OCI-LY7 (cell line): Measurements from ENCODE around the gene NAA38. TPM values are rescaled to one million over a fixed set of nuclear protein-coding genes. Genes with fewer than 3 reads are reported as not detected.

Experiments used
- BruUV-seq: library from RNA; stranded (reverse); fragments of 400-500 nt; replicated peaks from 2 replicates; lab custom pipeline; 2021; lab: Mats Ljungman, UMichigan
- CTCF ChIA-PET: fragments of 300-600 bp; sonication (Branson Sonifier 250); formaldehyde crosslinking; loops from one replicate; lab custom pipeline; 2022; ENCODE audit warnings: antibody characterized with exemption; ENCODE audit not compliant: unreplicated experiment; lab: Charles Lee
- POLR2A ChIA-PET: fragments of 300-600 bp; sonication (Branson Sonifier 250); formaldehyde crosslinking; loops from one replicate; lab custom pipeline; 2022; ENCODE audit warnings: antibody characterized with exemption; lab: Charles Lee
- DNase-seq: peaks from one replicate; pipeline ENCODE4 v3.0.0-alpha.2; 2015; ENCODE audit warnings: low spot score
- H2AFZ ChIP-seq: fragments of 200-600 bp; sonication (generic), shearing (Covaris generic); 2 replicates; pipeline ENCODE4 v1.6.1; 2014; ENCODE audit warnings: mild to moderate bottlenecking, antibody characterized with exemption, low read length, moderate library complexity
- H3K27ac ChIP-seq: fragments of 200-600 bp; sonication (generic); 2 replicates; pipeline ENCODE4 v1.5.1; 2014; ENCODE audit warnings: mixed run types, low read depth, mild to moderate bottlenecking, moderate library complexity, low read length, inconsistent platforms; ENCODE audit not compliant: poor library complexity, severe bottlenecking
- H3K36me3 ChIP-seq: fragments of 200-600 bp; sonication (generic); 2 replicates; pipeline ENCODE4 v1.6.1; 2014; ENCODE audit warnings: mild to moderate bottlenecking, antibody characterized with exemption, low read length, moderate library complexity, mixed read lengths; ENCODE audit not compliant: insufficient read depth
- H3K4me1 ChIP-seq: fragments of 200-600 bp; sonication (generic); 2 replicates; pipeline ENCODE4 v1.5.1; 2014; ENCODE audit warnings: mild to moderate bottlenecking, low read length; ENCODE audit not compliant: insufficient read depth, poor library complexity, severe bottlenecking
- H3K4me2 ChIP-seq: fragments of 200-600 bp; sonication (generic); 2 replicates; pipeline ENCODE4 v1.6.1; 2014; ENCODE audit warnings: mild to moderate bottlenecking, low read length
- H3K4me3 ChIP-seq: fragments of 200-600 bp; sonication (generic); 2 replicates; pipeline ENCODE4 v1.5.1; 2014; ENCODE audit warnings: mild to moderate bottlenecking, low read depth, low read length; ENCODE audit not compliant: poor library complexity, severe bottlenecking
- H3K79me2 ChIP-seq: fragments of 200-600 bp; sonication (generic); 2 replicates; pipeline ENCODE4 v1.6.1; 2016; ENCODE audit warnings: low read depth, mild to moderate bottlenecking, low read length, moderate library complexity, mixed read lengths; ENCODE audit not compliant: insufficient read depth
- H3K9me2 ChIP-seq: fragments of 200-600 bp; sonication (generic); 2 replicates; pipeline ENCODE4 v1.6.1; 2016; ENCODE audit warnings: mild to moderate bottlenecking, low read length, mixed read lengths; ENCODE audit not compliant: insufficient read depth
- H3K9me3 ChIP-seq: fragments of 200-600 bp; sonication (generic); 2 replicates; pipeline ENCODE4 v1.6.1; 2014; ENCODE audit warnings: mild to moderate bottlenecking, mixed run types, low read length, mixed read lengths
- H4K20me1 ChIP-seq: fragments of 200-600 bp; sonication (generic); 2 replicates; pipeline ENCODE4 v1.6.1; 2014; ENCODE audit warnings: mild to moderate bottlenecking, antibody characterized with exemption, low read length, moderate library complexity, mixed read lengths; ENCODE audit not compliant: insufficient read depth
- CTCF ChIP-seq: fragments of 200-600 bp; sonication (generic); conservative IDR thresholded peaks from 2 replicates; pipeline ENCODE4 v1.5.1; 2014; ENCODE audit warnings: mild to moderate bottlenecking, antibody characterized with exemption, low read length, moderate library complexity, mixed read lengths
- EZH2phosphoT487 ChIP-seq: fragments of 200-600 bp; sonication (generic); IDR thresholded peaks from 2 replicates; pipeline ENCODE4 v1.6.1; 2018; ENCODE audit warnings: low read depth, borderline replicate concordance, mild to moderate bottlenecking, mixed run types, antibody characterized with exemption, low read length, moderate library complexity, mixed read lengths
- intact Hi-C: fragments of 100-400 bp; cut with micrococcal nuclease; formaldehyde crosslinking; loops from one replicate; pipeline ENCODE4 v1.10.0; 2022; ENCODE audit not compliant: unreplicated experiment
- total RNA-seq, 2 experiments: library from RNA; depleted of rRNA in 1 of 2; stranded (reverse); fragments of >200 nt in 1 of 2; shearing (Covaris generic) in 1 of 2; gene quantifications; 2 replicates each; pipeline ENCODE4 v1.2.3, GENCODE V29; 2014 to 2022

Gene NAA38
- total RNA-seq, 2 experiments from 2014 or later = 149 to 168 TPM

DNA sequence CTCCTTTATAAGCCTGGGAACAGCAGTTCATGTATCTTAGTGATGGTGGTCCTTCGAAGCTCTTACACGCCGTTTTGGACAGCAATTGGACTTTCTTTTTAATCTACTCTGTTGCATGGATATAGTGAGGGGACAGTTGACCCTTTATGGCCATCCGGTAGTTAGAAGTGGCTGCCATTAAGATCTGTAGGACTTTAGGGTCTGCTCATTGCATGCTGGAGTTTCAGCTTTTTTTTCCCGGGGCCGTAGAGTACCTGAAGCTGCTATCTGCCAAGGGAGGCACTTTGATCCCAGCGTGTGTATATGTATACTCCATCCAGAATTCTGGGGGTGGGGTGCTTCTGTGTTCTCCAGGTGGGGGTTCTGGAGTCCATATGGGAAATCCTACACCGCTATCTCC lies 1.7 kb upstream of the NAA38 start:
- POLR2A ChIA-PET = interaction anchor here (1.4 kb wide), 1 partner anchor 26 kb away, joined by 3 read pairs; no protein-coding TSS in a partner anchor
- H3K9me3 ChIP-seq = no peaks in the 10 kb centered on the region
- TF ChIP-seq EZH2phosphoT487 (no peak), CTCF (no peak)
- BruUV-seq = no TSS peak
- H3K79me2 ChIP-seq = peaks cover 67% of the 10 kb centered on the region
- peak overlapping the region; percentile 95 for H3K4me2 ChIP-seq
- intact Hi-C loops = no loop called here
- H4K20me1 ChIP-seq = peaks cover 8% of the 10 kb centered on the region; the same call in 1 of the 2 replicates
- peaks cover 59% of the 10 kb centered on the region for H3K4me1 ChIP-seq
- DNase-seq = no peak
- H2AFZ ChIP-seq = no peak overlapping the region
- peaks cover 76% of the 10 kb centered on the region for H3K36me3 ChIP-seq
- peak overlapping the region; percentile 86 for H3K27ac ChIP-seq
- CTCF ChIA-PET = no interaction called here
- H3K4me3 ChIP-seq = peak overlapping the region; percentile 86
- H3K9me2 ChIP-seq = no peaks in the 10 kb centered on the region

DNA sequence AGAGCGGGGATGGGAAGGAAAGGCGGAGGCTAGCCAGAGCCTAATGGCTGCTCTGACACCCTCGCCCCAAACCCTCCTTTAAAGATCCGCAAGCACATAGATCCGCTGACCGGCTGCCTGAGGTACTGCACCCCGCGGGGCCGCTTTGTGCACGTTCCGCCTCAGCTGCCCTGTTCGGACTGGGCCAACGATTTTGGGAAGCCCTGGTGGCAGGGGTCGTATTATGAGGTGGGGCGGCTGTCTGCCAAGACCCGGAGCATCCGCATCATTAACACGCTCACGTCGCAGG lies 1.1 kb upstream of the NAA38 start:
- Histone ChIP-seq H3K9me2 (no peaks in the 10 kb centered on the region), H3K9me3 (no peaks in the 10 kb centered on the region), H3K4me1 (peaks cover 53% of the 10 kb centered on the region), H2AFZ (peak overlapping the region; percentile 66; the same call in 1 of the 2 replicates), H3K79me2 (peaks cover 67% of the 10 kb centered on the region), H3K27ac (peak overlapping the region; percentile 86), H3K4me2 (peak overlapping the region; percentile 95), H3K36me3 (peaks cover 76% of the 10 kb centered on the region), H4K20me1 (peaks cover 8% of the 10 kb centered on the region; the same call in 1 of the 2 replicates), H3K4me3 (peak overlapping the region; percentile 86)
- intact Hi-C loops = no loop called here
- ChIA-PET CTCF (no interaction called here), POLR2A (no interaction called here)
- peak; percentile 71 for TF ChIP-seq CTCF
- no peak for TF ChIP-seq EZH2phosphoT487
- peak; percentile 83 for DNase-seq
- BruUV-seq = no TSS peak

GRCh38 chr17:7857713-7858521 lies 558 bp upstream of the NAA38 start, which contains the start of gene CYB5D1:
Gene CYB5D1 (plus strand): TSS chr17:7858003. CDS start chr17:7858135, 132 bp downstream.
- Histone ChIP-seq H3K4me2 (peak within 1 kb of the TSS; percentile 95), H3K79me2 (peaks cover 61% of the 10 kb centered on the region), H4K20me1 (peaks cover 8% of the 10 kb centered on the region; the same call in 1 of the 2 replicates), H2AFZ (peak within 1 kb of the TSS; percentile 66), H3K9me2 (no peaks in the 10 kb centered on the region), H3K9me3 (no peaks in the 10 kb centered on the region), H3K4me3 (peak within 1 kb of the TSS; percentile 86), H3K36me3 (peaks cover 76% of the 10 kb centered on the region), H3K27ac (peak within 1 kb of the TSS; percentile 86), H3K4me1 (peaks cover 48% of the 10 kb centered on the region)
- CTCF ChIA-PET = interaction anchor here (0.6 to 1.2 kb wide), 3 partner anchors 21 to 196 kb away, joined by 3 to 4 read pairs (median 3); no protein-coding TSS in a partner anchor
- peak; percentile 89 for DNase-seq
- TF ChIP-seq CTCF (no peak), EZH2phosphoT487 (no peak)
- POLR2A ChIA-PET = interaction anchor here (0.8 to 2.1 kb wide), 4 partner anchors 14 to 25 kb away, joined by 3 to 10 read pairs (median 4); no protein-coding TSS in a partner anchor
- TSS peak; percentile 52 for BruUV-seq
- intact Hi-C loops = loop anchor here (1.0 kb wide), 3 partner anchors 23 to 36 kb away; no protein-coding TSS in a partner anchor
